SK-N-SH treated with all-trans-retinoic acid at 6 μM for 48 hours (cell line): ENCODE results near the gene KRT74.

Source experiments
- ARNTL ChIP-seq: fragments of 450-650 bp; formaldehyde crosslinking; IDR thresholded peaks from 2 replicates; pipeline ENCODE4 v1.5.0; 2020; ENCODE audit warnings: low read depth, mild to moderate bottlenecking, moderate library complexity, borderline replicate concordance
- BACH2 ChIP-seq: fragments of 250-450 bp; sonication (Bioruptor Pico); IDR thresholded peaks from 2 replicates; pipeline ENCODE4 v1.9.0; 2021; ENCODE audit warnings: mild to moderate bottlenecking, borderline replicate concordance
- CSDC2 ChIP-seq: fragments of 250-450 bp; sonication (Bioruptor Pico); IDR thresholded peaks from 2 replicates; pipeline ENCODE4 v1.5.0; 2020; ENCODE audit warnings: mild to moderate bottlenecking, moderate library complexity
- ISL1 ChIP-seq: fragments of 250-450 bp; sonication (Bioruptor Pico); IDR thresholded peaks from 2 replicates; pipeline ENCODE4 v2.1.2; 2022; ENCODE audit warnings: mild to moderate bottlenecking, moderate library complexity
- TOX ChIP-seq: fragments of 250-450 bp; sonication (Bioruptor Pico); IDR thresholded peaks from 2 replicates; pipeline ENCODE4 v1.8.0; 2021; ENCODE audit warnings: mild to moderate bottlenecking, moderate library complexity, borderline replicate concordance
- ZC3H10 ChIP-seq: fragments of 250-450 bp; sonication (Bioruptor Pico); IDR thresholded peaks from 2 replicates; pipeline ENCODE4 v1.5.1; 2021; ENCODE audit warnings: mild to moderate bottlenecking, moderate library complexity
- ZNF70 ChIP-seq: fragments of 450-650 bp; formaldehyde crosslinking; IDR thresholded peaks from 2 replicates; pipeline ENCODE4 v1.5.0; 2020; ENCODE audit warnings: mild to moderate bottlenecking, moderate library complexity
- ZNF8 ChIP-seq: fragments of 450-650 bp; formaldehyde crosslinking; IDR thresholded peaks from 2 replicates; pipeline ENCODE4 v1.5.0; 2020; ENCODE audit warnings: mild to moderate bottlenecking, moderate library complexity
- TF ChIP-seq, protein P1 (sequence below): fragments of 250-450 bp; sonication (Bioruptor Pico); IDR thresholded peaks from 2 replicates; pipeline ENCODE4 v1.8.0; 2020; ENCODE audit warnings: mild to moderate bottlenecking, moderate library complexity, borderline replicate concordance
- TF ChIP-seq, protein P2 (sequence below): fragments of 250-450 bp; sonication (Bioruptor Pico); IDR thresholded peaks from 2 replicates; pipeline ENCODE4 v1.5.0; 2020; ENCODE audit warnings: mild to moderate bottlenecking, moderate library complexity
- TF ChIP-seq, protein P3 (sequence below): fragments of 250-450 bp; sonication (Bioruptor Pico); IDR thresholded peaks from 2 replicates; pipeline ENCODE4 v1.5.1; 2021; ENCODE audit warnings: mild to moderate bottlenecking, moderate library complexity

DNA sequence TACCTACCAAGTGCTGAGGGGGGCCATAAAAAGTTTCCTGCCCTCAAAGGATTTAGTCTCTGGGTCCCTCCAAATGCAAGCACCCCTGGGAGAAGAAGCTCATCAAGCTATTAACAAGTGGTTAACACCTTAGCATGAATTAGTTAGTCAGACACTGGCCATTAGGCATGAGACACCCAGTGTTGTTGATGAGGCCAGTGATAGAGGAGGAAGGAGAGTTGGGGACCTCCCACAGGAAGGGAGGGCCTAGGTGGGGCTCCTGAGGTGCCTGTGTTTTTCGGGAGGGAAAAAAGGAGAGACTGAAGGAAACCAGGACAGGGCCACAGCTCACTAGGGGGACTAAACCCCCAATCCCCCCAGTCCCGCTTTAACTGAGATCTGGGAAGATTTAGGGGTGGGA lies 16.2 kb downstream of the KRT74 start:
- no peak for TF ChIP-seq CSDC2 (CRISPR knock-in tag)
- TF ChIP-seq, protein P1, sequence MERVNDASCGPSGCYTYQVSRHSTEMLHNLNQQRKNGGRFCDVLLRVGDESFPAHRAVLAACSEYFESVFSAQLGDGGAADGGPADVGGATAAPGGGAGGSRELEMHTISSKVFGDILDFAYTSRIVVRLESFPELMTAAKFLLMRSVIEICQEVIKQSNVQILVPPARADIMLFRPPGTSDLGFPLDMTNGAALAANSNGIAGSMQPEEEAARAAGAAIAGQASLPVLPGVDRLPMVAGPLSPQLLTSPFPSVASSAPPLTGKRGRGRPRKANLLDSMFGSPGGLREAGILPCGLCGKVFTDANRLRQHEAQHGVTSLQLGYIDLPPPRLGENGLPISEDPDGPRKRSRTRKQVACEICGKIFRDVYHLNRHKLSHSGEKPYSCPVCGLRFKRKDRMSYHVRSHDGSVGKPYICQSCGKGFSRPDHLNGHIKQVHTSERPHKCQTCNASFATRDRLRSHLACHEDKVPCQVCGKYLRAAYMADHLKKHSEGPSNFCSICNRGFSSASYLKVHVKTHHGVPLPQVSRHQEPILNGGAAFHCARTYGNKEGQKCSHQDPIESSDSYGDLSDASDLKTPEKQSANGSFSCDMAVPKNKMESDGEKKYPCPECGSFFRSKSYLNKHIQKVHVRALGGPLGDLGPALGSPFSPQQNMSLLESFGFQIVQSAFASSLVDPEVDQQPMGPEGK (CRISPR knock-in tag): no peak
- no peak for TF ChIP-seq ZNF70 (CRISPR knock-in tag)
- no peak for TF ChIP-seq ARNTL (CRISPR knock-in tag)
- no peak for TF ChIP-seq BACH2 (CRISPR knock-in tag)
- no peak for TF ChIP-seq ZNF8 (CRISPR knock-in tag)
- TF ChIP-seq TOX (CRISPR knock-in tag): no peak
- TF ChIP-seq, protein P2, sequence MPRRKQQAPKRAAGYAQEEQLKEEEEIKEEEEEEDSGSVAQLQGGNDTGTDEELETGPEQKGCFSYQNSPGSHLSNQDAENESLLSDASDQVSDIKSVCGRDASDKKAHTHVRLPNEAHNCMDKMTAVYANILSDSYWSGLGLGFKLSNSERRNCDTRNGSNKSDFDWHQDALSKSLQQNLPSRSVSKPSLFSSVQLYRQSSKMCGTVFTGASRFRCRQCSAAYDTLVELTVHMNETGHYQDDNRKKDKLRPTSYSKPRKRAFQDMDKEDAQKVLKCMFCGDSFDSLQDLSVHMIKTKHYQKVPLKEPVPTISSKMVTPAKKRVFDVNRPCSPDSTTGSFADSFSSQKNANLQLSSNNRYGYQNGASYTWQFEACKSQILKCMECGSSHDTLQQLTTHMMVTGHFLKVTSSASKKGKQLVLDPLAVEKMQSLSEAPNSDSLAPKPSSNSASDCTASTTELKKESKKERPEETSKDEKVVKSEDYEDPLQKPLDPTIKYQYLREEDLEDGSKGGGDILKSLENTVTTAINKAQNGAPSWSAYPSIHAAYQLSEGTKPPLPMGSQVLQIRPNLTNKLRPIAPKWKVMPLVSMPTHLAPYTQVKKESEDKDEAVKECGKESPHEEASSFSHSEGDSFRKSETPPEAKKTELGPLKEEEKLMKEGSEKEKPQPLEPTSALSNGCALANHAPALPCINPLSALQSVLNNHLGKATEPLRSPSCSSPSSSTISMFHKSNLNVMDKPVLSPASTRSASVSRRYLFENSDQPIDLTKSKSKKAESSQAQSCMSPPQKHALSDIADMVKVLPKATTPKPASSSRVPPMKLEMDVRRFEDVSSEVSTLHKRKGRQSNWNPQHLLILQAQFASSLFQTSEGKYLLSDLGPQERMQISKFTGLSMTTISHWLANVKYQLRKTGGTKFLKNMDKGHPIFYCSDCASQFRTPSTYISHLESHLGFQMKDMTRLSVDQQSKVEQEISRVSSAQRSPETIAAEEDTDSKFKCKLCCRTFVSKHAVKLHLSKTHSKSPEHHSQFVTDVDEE (CRISPR knock-in tag): no peak
- TF ChIP-seq ZC3H10 (CRISPR knock-in tag): no peak
- TF ChIP-seq, protein P3, sequence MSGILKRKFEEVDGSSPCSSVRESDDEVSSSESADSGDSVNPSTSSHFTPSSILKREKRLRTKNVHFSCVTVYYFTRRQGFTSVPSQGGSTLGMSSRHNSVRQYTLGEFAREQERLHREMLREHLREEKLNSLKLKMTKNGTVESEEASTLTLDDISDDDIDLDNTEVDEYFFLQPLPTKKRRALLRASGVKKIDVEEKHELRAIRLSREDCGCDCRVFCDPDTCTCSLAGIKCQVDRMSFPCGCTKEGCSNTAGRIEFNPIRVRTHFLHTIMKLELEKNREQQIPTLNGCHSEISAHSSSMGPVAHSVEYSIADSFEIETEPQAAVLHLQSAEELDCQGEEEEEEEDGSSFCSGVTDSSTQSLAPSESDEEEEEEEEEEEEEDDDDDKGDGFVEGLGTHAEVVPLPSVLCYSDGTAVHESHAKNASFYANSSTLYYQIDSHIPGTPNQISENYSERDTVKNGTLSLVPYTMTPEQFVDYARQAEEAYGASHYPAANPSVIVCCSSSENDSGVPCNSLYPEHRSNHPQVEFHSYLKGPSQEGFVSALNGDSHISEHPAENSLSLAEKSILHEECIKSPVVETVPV (CRISPR knock-in tag): no peak
- no peak for TF ChIP-seq ISL1 (CRISPR knock-in tag)
